SU-DHL-6 (cell line): Measurements from ENCODE around the gene MGMT.

Experiments used
- H2AFZ ChIP-seq: fragments of 200-600 bp; sonication (generic); 2 replicates; pipeline ENCODE4 v1.6.1; 2014; ENCODE audit warnings: low read depth, mild to moderate bottlenecking, moderate library complexity, mixed read lengths, antibody characterized with exemption, low read length; ENCODE audit not compliant: severe bottlenecking
- H3F3A ChIP-seq: fragments of 200-600 bp; shearing (Covaris generic); 2 replicates; pipeline ENCODE4 v1.6.0; 2016; ENCODE audit warnings: antibody characterized with exemption, mild to moderate bottlenecking; ENCODE audit not compliant: insufficient read depth
- H3K27ac ChIP-seq: fragments of 200-600 bp; sonication (generic); 2 replicates; pipeline ENCODE4 v1.5.1; 2016; ENCODE audit warnings: low read depth, mild to moderate bottlenecking, low read length, moderate library complexity, mixed read lengths
- H3K27me3 ChIP-seq: fragments of 200-600 bp; sonication (generic), shearing (Covaris generic); 2 replicates; pipeline ENCODE4 v1.6.0; 2014; ENCODE audit warnings: mild to moderate bottlenecking, low read length
- H3K36me3 ChIP-seq: fragments of 200-600 bp; sonication (generic); 2 replicates; pipeline ENCODE4 v1.6.1; 2014; ENCODE audit warnings: mild to moderate bottlenecking, low read length, mixed read lengths
- H3K4me2 ChIP-seq: fragments of 300-600, 200-600 bp; shearing (Covaris generic), sonication (generic); 2 replicates; pipeline ENCODE4 v1.6.0; 2014; ENCODE audit warnings: low read length, low read depth, mild to moderate bottlenecking; ENCODE audit not compliant: poor library complexity, severe bottlenecking
- H3K4me3 ChIP-seq: fragments of 200-600 bp; sonication (generic); 2 replicates; pipeline ENCODE4 v1.5.1; 2014; ENCODE audit warnings: antibody characterized with exemption, low read length, mild to moderate bottlenecking, mixed read lengths; ENCODE audit not compliant: insufficient read depth, poor library complexity, severe bottlenecking
- H3K79me2 ChIP-seq: fragments of 200-600 bp; sonication (generic); 2 replicates; pipeline ENCODE4 v1.6.1; 2014; ENCODE audit warnings: mild to moderate bottlenecking, low read length, moderate library complexity; ENCODE audit not compliant: insufficient read depth
- H3K9ac ChIP-seq: fragments of 200-600 bp; sonication (generic); 2 replicates; pipeline ENCODE4 v1.7.0; 2014; ENCODE audit warnings: mild to moderate bottlenecking, low read length
- H3K9me2 ChIP-seq: fragments of 200-600 bp; sonication (generic); replicated peaks from 2 replicates; pipeline ENCODE4 v1.6.1; 2014; ENCODE audit warnings: low read length; ENCODE audit not compliant: insufficient read depth
- H3K9me3 ChIP-seq: fragments of 200-600 bp; sonication (generic); 2 replicates; pipeline ENCODE4 v1.6.1; 2014; ENCODE audit warnings: low read length, mixed read lengths; ENCODE audit not compliant: insufficient read depth
- H4K20me1 ChIP-seq: fragments of 200-600 bp; sonication (generic); 2 replicates; pipeline ENCODE4 v1.6.1; 2014; ENCODE audit warnings: low read depth, mild to moderate bottlenecking, antibody characterized with exemption, low read length, moderate library complexity, mixed read lengths
- EZH2phosphoT487 ChIP-seq: fragments of 200-600 bp; sonication (generic), shearing (Covaris generic); conservative IDR thresholded peaks from 2 replicates; pipeline ENCODE4 v1.6.1; 2018; ENCODE audit warnings: mild to moderate bottlenecking, antibody characterized with exemption, low read length, moderate library complexity, mixed read lengths
- TF ChIP-seq, protein P1 (sequence below): fragments of 200-600 bp; sonication (generic); IDR thresholded peaks from one replicate; pipeline ENCODE4 v1.5.1; 2017; ENCODE audit warnings: antibody characterized with exemption, mild to moderate bottlenecking, low read length, moderate library complexity; ENCODE audit not compliant: insufficient read depth, poor library complexity, severe bottlenecking

Gene MGMT

DNA sequence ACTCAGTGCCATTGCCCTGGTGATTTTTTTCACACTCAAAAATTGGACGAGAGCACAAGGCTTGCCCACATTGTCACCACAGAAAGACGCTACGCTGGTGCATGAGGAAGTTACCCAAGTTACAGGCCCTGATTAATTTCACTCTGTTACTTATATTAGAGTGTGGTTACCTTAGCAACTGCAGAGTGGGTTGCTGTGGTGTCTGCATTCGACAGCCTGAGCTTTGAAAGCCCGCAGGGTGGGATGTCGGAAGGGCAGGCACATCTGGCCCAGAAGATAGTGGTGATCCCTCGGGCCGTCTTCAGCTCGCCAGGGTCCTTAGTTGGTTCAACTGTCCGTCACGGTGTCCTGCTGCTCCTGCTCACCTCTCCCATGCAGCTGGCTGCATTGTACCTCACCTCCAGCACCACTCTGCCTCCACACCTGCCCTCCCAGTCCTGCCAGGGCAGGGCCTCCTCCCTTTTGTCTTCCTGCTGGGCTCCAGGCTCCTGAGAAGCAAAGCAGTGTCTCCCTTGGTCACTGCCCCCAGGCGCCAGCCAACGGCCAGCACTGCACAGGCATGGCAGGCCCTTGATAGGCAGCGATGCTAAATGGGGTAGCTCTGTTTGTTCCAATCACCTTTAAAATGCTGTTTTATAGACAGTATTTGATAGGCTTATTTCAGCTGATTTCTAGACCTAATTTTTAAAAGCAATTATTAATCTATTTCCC, 329.8 kb downstream of the MGMT start:
- Histone ChIP-seq H2AFZ (no peak overlapping the region), H3K4me2 (no peak overlapping the region), H3K79me2 (no peaks in the 10 kb centered on the region), H3K9me3 (no peaks in the 10 kb centered on the region), H3K4me3 (no peak overlapping the region), H3K36me3 (no peaks in the 10 kb centered on the region), H3K27me3 (no peaks in the 10 kb centered on the region), H3K9ac (no peak overlapping the region), H4K20me1 (no peaks in the 10 kb centered on the region), H3K27ac (no peak overlapping the region), H3K9me2 (no peaks in the 10 kb centered on the region), H3F3A (no peaks in the 10 kb centered on the region)
- TF ChIP-seq EZH2phosphoT487: no peak
- TF ChIP-seq, protein P1, sequence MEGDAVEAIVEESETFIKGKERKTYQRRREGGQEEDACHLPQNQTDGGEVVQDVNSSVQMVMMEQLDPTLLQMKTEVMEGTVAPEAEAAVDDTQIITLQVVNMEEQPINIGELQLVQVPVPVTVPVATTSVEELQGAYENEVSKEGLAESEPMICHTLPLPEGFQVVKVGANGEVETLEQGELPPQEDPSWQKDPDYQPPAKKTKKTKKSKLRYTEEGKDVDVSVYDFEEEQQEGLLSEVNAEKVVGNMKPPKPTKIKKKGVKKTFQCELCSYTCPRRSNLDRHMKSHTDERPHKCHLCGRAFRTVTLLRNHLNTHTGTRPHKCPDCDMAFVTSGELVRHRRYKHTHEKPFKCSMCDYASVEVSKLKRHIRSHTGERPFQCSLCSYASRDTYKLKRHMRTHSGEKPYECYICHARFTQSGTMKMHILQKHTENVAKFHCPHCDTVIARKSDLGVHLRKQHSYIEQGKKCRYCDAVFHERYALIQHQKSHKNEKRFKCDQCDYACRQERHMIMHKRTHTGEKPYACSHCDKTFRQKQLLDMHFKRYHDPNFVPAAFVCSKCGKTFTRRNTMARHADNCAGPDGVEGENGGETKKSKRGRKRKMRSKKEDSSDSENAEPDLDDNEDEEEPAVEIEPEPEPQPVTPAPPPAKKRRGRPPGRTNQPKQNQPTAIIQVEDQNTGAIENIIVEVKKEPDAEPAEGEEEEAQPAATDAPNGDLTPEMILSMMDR: no peak

DNA sequence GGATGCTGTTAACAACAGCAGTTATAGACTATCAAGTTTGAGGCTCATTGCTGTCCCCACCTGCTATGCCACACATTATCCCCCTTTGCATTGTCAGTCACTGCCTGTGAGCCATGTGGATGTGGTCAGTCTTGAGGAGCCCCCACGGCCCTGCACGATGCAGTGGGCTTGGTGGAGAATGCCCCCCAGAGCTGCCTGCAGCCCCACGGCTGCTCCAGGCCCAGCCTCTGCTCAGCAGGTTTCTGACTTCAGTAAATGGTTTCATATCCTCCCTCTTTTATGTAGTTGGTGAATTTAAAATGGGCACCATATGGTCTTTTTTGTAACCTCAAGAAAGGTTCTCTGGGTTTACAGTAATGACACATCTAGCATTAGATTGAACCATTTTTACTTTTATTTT, 332.9 kb downstream of the MGMT start:
- H3F3A ChIP-seq: no peaks in the 10 kb centered on the region
- H3K4me3 ChIP-seq: no peak overlapping the region
- no peaks in the 10 kb centered on the region for H4K20me1 ChIP-seq
- H3K4me2 ChIP-seq: no peak overlapping the region
- H3K9me2 ChIP-seq: no peaks in the 10 kb centered on the region
- no peak overlapping the region for H3K27ac ChIP-seq
- H3K79me2 ChIP-seq: no peaks in the 10 kb centered on the region
- H3K27me3 ChIP-seq: no peaks in the 10 kb centered on the region
- H2AFZ ChIP-seq: no peak overlapping the region
- TF ChIP-seq EZH2phosphoT487: no peak
- TF ChIP-seq, protein P1: no peak
- H3K36me3 ChIP-seq: no peaks in the 10 kb centered on the region
- H3K9me3 ChIP-seq: no peaks in the 10 kb centered on the region
- H3K9ac ChIP-seq: no peak overlapping the region

DNA sequence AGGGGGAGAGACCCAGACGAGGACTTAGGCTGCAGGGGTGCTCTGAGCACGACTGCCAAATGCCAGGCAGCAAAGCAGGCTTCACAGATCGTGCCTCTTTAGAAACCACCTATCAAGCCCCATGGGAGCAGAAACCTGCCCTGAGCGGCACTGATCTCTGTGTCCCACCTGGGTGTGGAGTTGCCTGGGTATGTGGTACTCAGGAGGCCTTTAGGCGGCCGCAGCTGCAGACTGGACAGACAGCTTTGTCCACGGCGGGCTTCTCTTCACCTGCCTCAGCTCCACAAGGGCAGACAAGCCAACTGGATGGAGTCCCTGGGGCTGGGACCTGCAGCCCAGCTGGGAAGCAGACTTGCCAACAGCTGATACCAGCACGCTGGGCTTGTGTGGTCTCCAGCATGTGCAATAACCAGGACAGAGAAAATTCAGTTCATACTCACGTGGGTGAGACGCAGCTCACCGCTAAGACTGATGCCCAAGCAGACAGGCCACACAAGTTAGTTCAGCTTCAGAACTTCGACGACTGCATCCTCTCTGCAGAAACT, 333.8 kb downstream of the MGMT start:
- Histone ChIP-seq H3K9me3 (no peaks in the 10 kb centered on the region), H2AFZ (no peak overlapping the region), H3K27ac (no peak overlapping the region)

More for the DNA sequence above, 333.8 kb downstream of the MGMT start:
- no peaks in the 10 kb centered on the region for H3K27me3 ChIP-seq
- H3F3A ChIP-seq: no peaks in the 10 kb centered on the region
- H4K20me1 ChIP-seq: no peaks in the 10 kb centered on the region
- H3K36me3 ChIP-seq: no peaks in the 10 kb centered on the region
- no peak for TF ChIP-seq EZH2phosphoT487
- TF ChIP-seq, protein P1: no peak
- no peak overlapping the region for H3K9ac ChIP-seq
- no peaks in the 10 kb centered on the region for H3K9me2 ChIP-seq
- no peak overlapping the region for H3K4me3 ChIP-seq
- H3K4me2 ChIP-seq: no peak overlapping the region
- H3K79me2 ChIP-seq: no peaks in the 10 kb centered on the region
